GM10266 (cell line): ENCODE data around the gene NRDE2.
A peak's percentile ranks its signal among the peaks of the same experiment; 100 is the strongest.

Experiments used
- DNase-seq: peaks from one replicate; pipeline ENCODE4 v3.0.0; 2012; ENCODE audit errors: extremely low spot score
- CTCF ChIP-seq: IDR thresholded peaks from 2 replicates; pipeline ENCODE4 v1.5.1; 2012; ENCODE audit warnings: mild to moderate bottlenecking, low read depth; ENCODE audit not compliant: control insufficient read depth, insufficient read depth; ENCODE audit errors: missing control alignments

NRDE2 gene

DNA sequence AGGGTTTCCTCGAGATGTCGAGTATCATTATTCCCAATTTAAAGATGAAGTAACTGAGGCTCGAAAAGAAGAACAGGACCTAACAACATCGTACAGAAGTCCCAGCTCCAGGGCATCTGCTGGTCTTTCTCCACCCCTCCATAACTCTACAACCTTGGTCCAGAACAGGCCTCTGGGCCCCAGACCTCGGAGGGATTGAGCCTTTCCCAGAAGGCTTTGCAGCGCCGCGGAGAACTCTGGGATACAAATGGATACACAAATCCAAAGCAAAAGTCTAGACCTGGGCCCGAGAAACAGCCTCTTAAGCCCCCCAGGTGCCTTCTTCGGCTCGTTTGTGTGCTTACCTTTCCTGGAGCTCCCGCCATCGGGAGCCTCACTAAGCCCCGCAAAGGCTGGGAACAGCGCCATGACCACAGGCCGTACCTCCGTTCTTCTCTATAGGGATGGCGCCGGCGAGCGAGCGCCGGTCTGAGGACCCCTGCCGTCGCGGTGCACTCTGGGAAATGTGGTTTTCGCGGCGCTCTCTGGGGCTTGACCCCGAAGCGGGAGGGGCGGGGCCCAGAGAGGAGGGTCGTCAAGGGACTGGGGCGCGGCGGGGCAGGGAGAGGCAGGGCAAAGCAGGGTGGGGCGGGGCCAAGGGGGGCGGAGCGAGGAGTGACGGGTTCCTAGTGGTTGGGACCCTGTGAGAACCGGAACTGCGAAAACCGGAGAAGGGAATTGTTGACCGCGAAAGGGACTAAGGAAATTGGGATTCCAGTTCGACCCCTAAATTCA, at the start of gene NRDE2:
Gene NRDE2 (minus strand): TSS at position 445 of the 774 bp plus-strand sequence. CDS start 37 bp downstream, at position 408.
- peak; percentile 93 for DNase-seq

DNA sequence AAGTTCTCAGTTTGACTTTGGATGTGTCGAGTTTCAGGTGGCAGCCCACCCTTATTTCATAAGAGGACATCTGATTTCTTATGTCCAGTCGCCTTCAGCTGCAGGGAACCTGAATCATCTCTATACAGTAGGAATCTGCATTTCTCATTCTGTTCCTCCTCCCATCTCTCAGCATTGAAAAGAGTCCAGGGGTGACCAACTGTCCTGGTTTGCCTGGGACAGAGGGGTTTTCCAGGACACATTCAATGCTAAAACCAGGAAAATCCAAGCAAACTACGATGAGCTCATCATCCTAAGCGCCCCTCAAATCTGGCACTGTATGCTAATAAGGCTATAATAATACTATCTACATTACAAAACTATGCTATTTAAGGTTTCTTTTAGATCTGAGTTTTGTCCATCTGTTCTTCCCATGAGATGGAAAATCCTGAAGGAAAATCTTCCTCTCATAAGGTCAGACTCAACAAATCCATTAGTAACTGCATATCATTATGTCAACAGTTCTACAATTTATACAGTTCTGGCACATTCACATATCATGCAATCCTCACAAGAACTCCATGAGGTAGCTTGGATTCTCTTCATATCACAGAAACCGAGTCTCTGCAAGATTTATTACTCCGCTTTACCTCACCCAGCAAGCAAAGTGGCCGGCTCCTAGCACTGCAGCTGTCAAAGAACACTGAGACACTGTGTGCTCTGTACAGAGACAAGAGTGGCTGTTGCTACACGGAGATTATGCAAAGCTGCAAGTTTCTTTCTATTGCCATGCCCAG, 49.5 kb upstream of the NRDE2 start:
- DNase-seq, result no peak
- no peak for TF ChIP-seq CTCF

More for the DNA sequence above, at the start of gene NRDE2:
- no peak for TF ChIP-seq CTCF

GRCh38 chr14:90379106-90379505, 47.4 kb upstream of the NRDE2 start:
- no peak for DNase-seq
- TF ChIP-seq CTCF, result no peak

DNA sequence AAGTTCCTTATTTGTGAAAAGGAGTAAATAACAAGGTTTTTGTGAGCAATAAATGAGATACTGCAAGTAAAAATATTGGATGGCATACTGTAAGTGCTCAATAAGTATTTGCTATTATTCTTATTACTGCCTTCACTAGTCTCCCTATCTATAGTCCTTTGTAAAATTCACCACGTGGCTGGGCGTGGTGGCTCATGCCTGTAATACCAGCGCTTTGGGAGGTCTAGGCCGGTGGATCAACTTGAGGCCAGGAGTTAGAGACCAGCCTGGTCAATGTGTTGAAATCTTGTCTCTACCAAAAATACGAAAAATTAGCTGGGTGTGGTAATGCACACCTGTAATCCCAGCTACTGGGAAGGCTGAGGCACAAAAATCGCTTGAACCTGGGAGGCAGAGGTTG, 46.5 kb upstream of the NRDE2 start:
- no peak for DNase-seq
- no peak for TF ChIP-seq CTCF

DNA sequence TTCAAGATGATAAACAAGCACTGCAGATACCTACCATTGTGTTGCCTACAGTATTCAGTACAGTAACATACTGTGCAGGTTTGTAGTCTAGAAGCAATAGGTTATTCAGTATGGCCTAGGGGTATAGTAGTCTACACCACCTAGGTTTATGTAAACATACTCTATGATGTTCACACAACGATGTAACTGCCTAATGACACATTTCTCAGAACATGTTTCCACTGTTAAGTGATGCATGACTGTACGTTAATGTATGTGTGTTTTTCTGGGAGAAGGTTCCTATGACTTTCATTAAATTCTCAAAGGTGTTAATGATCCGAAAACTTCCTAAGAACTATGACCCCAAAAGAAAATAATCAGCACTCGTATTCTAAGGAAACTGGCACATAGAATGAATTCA, 44.2 kb upstream of the NRDE2 start:
- DNase-seq, result no peak
- TF ChIP-seq CTCF, result no peak

DNA sequence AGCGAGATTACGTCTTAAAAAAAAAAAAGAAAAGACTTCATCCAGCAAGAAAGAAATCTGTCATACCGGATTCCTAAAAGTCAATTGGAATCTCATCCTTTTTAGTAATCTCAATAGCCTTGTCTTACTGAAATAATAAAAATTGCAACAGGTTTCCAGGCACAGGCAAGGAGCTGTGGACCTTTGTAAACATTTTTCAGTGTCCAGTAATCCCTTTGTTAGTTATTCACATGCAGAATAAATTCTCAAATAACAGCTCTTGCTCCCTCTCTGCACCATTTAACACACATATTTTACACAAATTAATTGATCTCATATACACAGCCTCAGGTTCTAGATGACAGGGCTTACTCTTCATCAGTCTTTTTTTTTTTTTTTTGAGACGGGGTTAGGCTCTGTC, 43.1 kb upstream of the NRDE2 start:
- TF ChIP-seq CTCF, result no peak
- DNase-seq, result no peak

DNA sequence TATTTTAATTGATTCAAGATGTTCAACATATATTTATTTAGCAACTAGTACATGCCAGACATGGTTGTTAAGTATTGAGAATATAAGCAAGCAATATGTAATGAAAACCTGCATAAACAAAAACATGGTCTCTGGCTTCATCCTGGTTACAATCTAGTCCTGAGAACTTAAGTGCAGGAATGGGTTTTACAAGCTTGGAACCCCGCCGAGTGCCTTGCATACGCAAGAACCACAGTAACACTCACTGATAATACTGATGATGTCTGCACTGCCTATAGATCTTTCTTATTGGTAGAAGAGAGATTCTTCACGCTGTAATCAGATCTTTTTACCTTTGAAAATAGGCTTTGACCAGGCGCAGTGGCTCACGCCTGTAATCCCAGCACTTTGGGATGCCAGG, 42.1 kb upstream of the NRDE2 start:
- no peak for DNase-seq
- no peak for TF ChIP-seq CTCF
